Hepatocyte (in vitro differentiated cells): ENCODE measurements around the gene PLXNB2.

Experiments used
- EZH2 ChIP-seq: fragments of 200-600 bp; sonication (generic); IDR thresholded peaks from 2 replicates; pipeline ENCODE4 v1.6.1; 2016; ENCODE audit warnings: antibody characterized with exemption, mild to moderate bottlenecking, borderline replicate concordance
- EZH2phosphoT487 ChIP-seq: fragments of 200-600 bp; sonication (generic); IDR thresholded peaks from one replicate; pipeline ENCODE4 v1.6.1; 2018; ENCODE audit warnings: antibody characterized with exemption, mild to moderate bottlenecking, low read depth, moderate library complexity; ENCODE audit not compliant: unreplicated experiment, severe bottlenecking
- TF ChIP-seq, protein P1 (sequence below): fragments of 200-600 bp; sonication (generic); IDR thresholded peaks from 2 replicates; pipeline ENCODE4 v1.5.1; 2016; ENCODE audit warnings: antibody characterized with exemption, mild to moderate bottlenecking; ENCODE audit not compliant: poor library complexity

DNA sequence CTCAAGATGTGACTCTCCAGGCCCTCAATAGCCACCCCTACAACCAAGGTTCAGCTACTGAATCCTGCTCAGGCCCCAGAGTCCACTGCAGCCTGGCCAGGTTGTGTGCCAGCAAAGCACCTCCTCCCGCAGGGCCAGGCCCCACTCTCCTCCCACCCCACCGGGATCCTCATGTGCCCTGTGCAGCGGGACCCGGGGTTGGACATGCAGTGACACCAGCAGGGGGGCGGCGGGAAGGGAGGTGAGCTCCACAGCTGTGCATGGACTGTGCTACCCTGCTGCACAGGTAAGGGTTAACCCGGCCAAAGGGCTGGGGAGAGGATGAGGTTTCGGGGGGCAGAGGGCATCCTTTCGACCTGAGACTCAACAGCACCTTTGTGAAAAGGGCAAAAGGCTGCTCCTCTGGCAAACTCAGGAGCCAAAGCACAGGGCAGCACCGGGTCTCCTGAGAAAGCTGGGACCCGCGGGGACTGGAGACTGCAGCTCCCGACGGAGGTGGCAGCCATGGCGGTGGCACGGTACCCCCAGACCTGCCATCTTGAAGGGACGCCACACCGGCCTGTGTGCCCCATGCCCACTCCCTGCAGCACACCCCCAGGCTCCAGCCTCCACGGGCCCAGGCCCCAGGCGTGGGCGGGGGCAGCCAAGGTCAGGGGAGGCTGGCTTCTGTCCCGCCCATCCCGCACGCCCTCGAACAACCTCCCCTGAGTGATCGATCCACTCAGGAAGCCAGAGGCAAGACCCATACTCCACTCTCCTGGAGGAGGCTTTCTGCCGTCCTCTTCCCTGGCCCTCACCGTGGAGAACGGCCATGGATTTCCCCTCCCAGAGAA, 10.6 kb downstream of the PLXNB2 start:
- TF ChIP-seq, protein P1, sequence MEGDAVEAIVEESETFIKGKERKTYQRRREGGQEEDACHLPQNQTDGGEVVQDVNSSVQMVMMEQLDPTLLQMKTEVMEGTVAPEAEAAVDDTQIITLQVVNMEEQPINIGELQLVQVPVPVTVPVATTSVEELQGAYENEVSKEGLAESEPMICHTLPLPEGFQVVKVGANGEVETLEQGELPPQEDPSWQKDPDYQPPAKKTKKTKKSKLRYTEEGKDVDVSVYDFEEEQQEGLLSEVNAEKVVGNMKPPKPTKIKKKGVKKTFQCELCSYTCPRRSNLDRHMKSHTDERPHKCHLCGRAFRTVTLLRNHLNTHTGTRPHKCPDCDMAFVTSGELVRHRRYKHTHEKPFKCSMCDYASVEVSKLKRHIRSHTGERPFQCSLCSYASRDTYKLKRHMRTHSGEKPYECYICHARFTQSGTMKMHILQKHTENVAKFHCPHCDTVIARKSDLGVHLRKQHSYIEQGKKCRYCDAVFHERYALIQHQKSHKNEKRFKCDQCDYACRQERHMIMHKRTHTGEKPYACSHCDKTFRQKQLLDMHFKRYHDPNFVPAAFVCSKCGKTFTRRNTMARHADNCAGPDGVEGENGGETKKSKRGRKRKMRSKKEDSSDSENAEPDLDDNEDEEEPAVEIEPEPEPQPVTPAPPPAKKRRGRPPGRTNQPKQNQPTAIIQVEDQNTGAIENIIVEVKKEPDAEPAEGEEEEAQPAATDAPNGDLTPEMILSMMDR = no peak
- TF ChIP-seq EZH2 (no peak), EZH2phosphoT487 (no peak)
